ENCODE data around the gene MEIKIN. TPM values are rescaled to one million over a fixed set of nuclear protein-coding genes. Genes with fewer than 3 reads are reported as not detected.

Gene MEIKIN
- total RNA-seq, 4 donors from 2014 or later, result not detected

GRCh38 chr5:131952301-131952857, 6.9 kb upstream of the MEIKIN start:
- intact Hi-C loops (cut with DNase I), result no loop called here
- Histone ChIP-seq H3K27me3 (no peaks in the 10 kb centered on the region), H3K27ac (replicated peaks in 1 of 4) (no peak overlapping the region)

GRCh38 chr5:131950706-131951105, 5.2 kb upstream of the MEIKIN start:
- Histone ChIP-seq H3K27me3 (no peaks in the 10 kb centered on the region), H3K4me3 (no peak overlapping the region), H3K4me1 (no peaks in the 10 kb centered on the region), H3K27ac (replicated peaks in 1 of 4) (no peak overlapping the region), H3K9me3 (no peaks in the 10 kb centered on the region), H3K36me3 (no peaks in the 10 kb centered on the region)
- DNase-seq (ENCODE audit: extremely low spot score), result no peak
- intact Hi-C loops (cut with DNase I), result no loop called here
- 90% methylated on average over 1 of the region's 1 CpG for WGBS
- TF ChIP-seq CTCF (IDR thresholded peaks at IDR 0.05) (no peak), POLR2AphosphoS5 (IDR thresholded peaks at IDR 0.05) (no peak)

More at GRCh38 chr5:131952301-131952857, 6.9 kb upstream of the MEIKIN start:
- WGBS, result 49% methylated on average over 3 of the region's 3 CpGs
- DNase-seq (ENCODE audit: extremely low spot score), result no peak
- TF ChIP-seq CTCF (IDR thresholded peaks at IDR 0.05) (no peak), EP300 (IDR thresholded peaks at IDR 0.05) (no peak), POLR2AphosphoS5 (IDR thresholded peaks at IDR 0.05) (no peak), POLR2A (IDR thresholded peaks at IDR 0.05; ENCODE audit: low read depth) (no peak)
- no peaks in the 10 kb centered on the region for H3K36me3 ChIP-seq
- H3K9me3 ChIP-seq, result no peaks in the 10 kb centered on the region
- H3K4me1 ChIP-seq, result no peaks in the 10 kb centered on the region
- no peak overlapping the region for H3K4me3 ChIP-seq

- Histone ChIP-seq H3K36me3 (no peaks in the 10 kb centered on the region), H3K9me3 (no peaks in the 10 kb centered on the region), H3K4me3 (no peak overlapping the region), H3K27ac (replicated peaks in 1 of 4) (no peak overlapping the region), H3K4me1 (no peaks in the 10 kb centered on the region), H3K27me3 (no peaks in the 10 kb centered on the region)
- intact Hi-C loops (cut with DNase I), result no loop called here
- 40% methylated on average over 2 of the region's 2 CpGs for WGBS
- TF ChIP-seq POLR2A (IDR thresholded peaks at IDR 0.05; ENCODE audit: low read depth) (no peak), CTCF (IDR thresholded peaks at IDR 0.05) (no peak), EP300 (IDR thresholded peaks at IDR 0.05) (no peak), POLR2AphosphoS5 (IDR thresholded peaks at IDR 0.05) (no peak)
- DNase-seq (ENCODE audit: extremely low spot score), result no peak
These were observed 2.0 kb upstream of the MEIKIN start for GRCh38 chr5:131947445-131947844.

DNA sequence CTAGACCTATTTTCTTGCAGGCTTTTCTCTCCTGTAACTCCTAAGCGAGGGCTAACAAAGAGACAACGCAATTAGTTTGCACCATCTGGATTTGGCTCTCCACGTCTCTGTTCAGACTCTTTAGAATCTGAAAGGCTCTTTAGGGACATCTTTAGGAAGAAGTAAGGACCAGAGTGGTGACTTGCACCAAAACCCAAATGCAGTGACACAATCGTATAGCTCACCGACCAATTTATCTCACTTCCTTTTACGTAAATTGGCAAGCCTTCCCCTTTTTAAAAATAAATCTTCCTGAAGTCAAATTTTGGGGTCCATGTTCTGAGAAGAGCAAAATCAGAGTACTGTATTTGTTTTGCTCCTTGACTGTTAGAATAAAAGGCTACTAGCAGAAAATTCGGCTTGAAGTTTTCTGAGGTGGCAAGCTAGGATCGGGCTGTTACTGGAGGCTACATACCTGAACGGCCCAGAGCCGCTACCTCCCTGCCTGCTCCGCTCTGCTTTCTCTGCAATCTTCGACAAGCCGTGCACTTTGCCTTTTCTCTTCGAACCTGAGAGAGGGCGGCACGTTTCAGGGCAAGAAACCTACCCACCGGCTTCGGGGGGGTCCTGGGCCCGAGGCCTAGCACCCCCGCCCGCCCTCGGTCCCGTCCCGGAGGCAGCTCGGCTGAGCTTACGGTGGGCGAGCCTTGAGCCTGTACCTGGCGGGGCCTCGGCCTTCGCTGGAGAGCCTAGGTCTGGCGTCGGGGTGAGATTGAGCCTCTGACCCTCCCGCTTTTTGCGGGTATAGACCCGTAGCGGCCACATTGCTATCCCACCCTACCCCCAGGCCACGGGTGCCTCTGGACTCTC, 537 bp downstream of the MEIKIN start:
- Histone ChIP-seq H3K27me3 (no peaks in the 10 kb centered on the region), H3K27ac (replicated peaks in 1 of 4) (no peak overlapping the region), H3K4me1 (no peaks in the 10 kb centered on the region), H3K36me3 (no peaks in the 10 kb centered on the region), H3K9me3 (no peaks in the 10 kb centered on the region), H3K4me3 (no peak overlapping the region)
- TF ChIP-seq POLR2A (IDR thresholded peaks at IDR 0.05; ENCODE audit: low read depth), result no peak
- no peak for TF ChIP-seq POLR2AphosphoS5 (IDR thresholded peaks at IDR 0.05)
- no peak for TF ChIP-seq CTCF (IDR thresholded peaks at IDR 0.05)
- TF ChIP-seq EP300 (IDR thresholded peaks at IDR 0.05), result no peak
- WGBS, result 84% methylated on average over 33 of the region's 37 CpGs
- intact Hi-C loops (cut with DNase I), result no loop called here
- no peak for DNase-seq (ENCODE audit: extremely low spot score)

Data from esophagus muscularis mucosa (tissue), 4 donors.